ENCODE data around the gene DDB1.

DDB1 gene

DNA sequence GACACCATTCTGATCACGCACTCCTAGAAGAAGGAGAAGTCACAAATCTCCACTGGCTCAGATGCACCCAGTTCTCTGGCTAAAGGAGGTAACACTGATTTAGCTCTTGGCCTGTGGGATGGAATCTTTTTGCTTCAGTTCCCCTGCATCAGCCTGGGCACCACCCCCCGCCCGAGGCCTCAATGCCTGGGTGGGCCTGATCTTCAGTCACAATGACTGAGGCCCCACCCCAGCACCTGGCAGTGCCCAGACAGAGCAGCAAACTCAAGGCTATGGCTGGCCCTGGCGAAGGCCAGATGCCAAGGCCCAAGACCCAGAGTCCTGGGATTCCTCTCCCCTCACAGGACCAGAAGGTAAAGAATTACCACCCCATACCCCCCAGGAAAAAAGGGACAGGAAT, 23.8 kb upstream of the DDB1 start:
- DNase-seq (ENCODE audit: low read depth, low spot score), result no peak

DNA sequence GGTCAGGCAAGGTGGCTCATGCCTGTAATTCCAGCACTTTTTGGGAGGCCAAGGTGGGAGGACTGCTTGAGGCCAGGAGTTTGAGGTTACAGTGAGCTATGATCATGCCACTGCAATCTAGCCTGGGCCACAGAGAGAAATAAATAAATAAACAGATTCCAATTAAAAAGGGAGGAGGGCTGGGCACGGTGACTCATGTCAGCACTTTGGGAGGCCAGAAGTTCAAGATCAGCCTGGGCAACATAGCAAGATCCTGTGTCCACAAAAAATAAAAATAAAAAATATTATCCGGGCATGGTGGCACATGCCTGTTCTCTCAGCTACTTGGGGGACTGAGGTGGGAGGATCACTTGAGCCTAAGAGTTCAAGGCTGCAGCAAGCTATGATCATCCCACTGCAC, 21.3 kb upstream of the DDB1 start:
- no peak for DNase-seq (ENCODE audit: low read depth, low spot score)

- no peak for DNase-seq (ENCODE audit: low read depth, low spot score)
These were observed 20.5 kb upstream of the DDB1 start for GRCh38 chr11:61353131-61354067.

GRCh38 chr11:61352038-61352437, 19.1 kb upstream of the DDB1 start:
- no peak for DNase-seq (ENCODE audit: low read depth, low spot score)

DNA sequence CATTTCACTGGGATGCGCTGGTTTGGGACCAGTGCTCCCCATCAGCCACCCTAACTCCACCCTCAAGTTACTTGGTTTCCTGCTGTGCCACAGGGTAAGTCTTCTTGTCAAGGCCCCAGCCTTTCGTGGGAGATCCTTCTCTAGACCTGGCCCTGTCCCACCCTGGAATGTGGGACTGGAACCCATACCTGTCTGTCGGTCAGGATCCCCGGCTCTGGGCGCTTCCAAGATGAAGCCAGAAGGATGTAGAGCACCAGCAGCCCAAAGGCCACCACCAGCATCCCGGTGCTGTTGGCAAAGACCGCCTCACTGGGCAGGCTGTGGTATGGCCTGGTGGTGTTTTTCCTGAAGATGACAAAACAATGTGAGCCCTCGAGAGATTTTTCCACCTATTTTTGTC, 17.9 kb upstream of the DDB1 start:
- DNase-seq (ENCODE audit: low read depth, low spot score), result no peak

DNA sequence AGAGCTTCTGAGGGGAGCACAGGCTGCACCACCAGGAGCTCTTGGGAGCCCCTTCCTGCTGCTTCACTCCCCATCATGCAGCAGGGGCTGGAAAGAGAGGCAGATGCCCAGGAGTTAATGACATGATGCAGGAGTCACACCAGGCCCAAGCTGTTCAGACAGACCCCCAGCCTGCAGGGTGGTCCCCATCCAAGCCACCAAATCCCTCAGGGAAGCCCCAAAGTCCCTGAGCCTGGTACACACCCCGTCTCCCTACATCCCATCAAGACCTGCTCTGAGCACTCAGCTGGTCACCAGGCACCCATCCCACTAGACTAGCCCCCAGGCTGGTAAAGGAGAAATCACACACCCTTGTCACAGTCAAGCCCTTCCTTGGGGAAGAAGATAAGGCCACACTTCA, 17.4 kb upstream of the DDB1 start:
- DNase-seq (ENCODE audit: low read depth, low spot score), result no peak

DNA sequence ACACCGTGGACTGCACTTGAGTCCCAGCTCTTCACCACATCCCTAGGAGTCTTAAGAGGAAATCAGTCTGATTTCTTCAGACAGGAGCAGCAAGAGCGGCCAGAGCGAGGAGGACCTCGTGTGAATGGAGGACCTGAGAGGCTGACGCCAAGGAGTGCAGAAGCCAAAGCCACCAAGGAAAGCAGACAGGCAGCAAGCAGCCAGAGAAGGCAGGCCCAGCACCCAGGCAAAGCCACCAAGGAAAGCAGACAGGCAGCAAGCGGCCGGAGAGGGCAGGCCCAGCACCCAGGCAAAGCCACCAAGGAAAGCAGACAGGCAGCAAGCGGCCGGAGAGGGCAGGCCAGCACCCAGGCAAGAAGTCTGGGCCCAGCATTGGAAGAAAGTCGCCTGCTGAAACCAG, 17.0 kb upstream of the DDB1 start:
- no peak for DNase-seq (ENCODE audit: low read depth, low spot score)

GRCh38 chr11:61349189-61349751, 16.4 kb upstream of the DDB1 start:
- DNase-seq (ENCODE audit: low read depth, low spot score), result no peak

DNA sequence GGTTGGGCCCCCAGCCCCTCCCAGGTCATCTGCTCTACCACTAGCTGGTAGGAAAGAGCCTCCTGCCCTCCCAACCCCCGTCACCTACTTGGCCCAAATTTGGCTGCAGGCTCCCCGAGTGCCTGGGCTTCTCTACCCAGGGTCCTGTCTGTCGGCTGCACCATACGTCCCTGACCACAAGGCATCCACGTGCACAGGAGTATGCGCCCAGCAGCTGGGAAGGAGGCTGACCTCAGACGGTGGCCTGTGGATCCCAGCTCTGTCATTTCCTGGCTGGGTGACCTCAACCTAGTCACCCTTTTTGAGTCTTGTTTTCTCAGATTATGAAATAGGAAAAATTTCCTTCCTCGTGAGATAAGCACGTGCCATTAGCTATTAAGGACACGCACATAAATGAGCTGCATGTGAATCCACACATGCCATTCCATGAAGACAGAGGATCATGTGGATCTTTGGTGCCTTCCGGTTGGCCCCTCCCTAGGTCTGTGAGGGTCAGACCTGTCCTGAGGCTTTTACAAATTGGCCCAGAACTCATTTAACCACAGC, 15.1 kb upstream of the DDB1 start:
- no peak for DNase-seq (ENCODE audit: low read depth, low spot score)

GRCh38 chr11:61345954-61346843, 13.3 kb upstream of the DDB1 start:
- no peak for DNase-seq (ENCODE audit: low read depth, low spot score)

GRCh38 chr11:61345170-61345610, 12.3 kb upstream of the DDB1 start:
- no peak for DNase-seq (ENCODE audit: low read depth, low spot score)

GRCh38 chr11:61343792-61344745, 11.2 kb upstream of the DDB1 start:
- DNase-seq (ENCODE audit: low read depth, low spot score), result no peak

DNA sequence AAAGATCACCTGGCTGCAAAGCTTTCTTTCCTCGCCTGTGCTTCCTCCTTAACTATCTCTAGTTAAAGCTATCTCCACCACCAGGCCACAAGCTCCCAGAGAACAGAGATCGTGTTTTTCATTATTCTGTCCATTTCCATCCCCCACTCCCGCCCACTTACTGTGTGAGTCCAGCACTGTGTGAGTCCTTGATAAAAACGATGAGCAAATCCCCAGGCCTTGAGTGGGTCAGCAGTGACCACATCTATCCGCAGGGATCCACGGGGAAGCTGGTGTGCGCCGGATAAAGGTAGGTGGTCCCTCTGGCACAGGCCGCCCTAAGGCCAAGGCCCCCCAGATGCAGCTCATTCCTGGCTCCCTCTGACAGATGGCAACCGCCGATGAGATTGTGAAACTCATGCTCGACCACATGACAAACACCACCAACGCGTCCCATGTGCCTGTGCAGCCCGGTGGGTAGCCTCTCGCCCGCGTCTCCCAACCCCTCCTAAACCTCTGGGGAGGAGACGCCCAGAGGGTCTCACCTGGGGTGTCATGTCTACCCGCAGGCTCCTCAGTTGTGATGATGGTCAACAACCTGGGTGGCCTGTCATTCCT, 9.4 kb upstream of the DDB1 start:
- DNase-seq (ENCODE audit: low read depth, low spot score), result no peak

- DNase-seq (ENCODE audit: low read depth, low spot score), result no peak
These were observed 8.8 kb upstream of the DDB1 start for GRCh38 chr11:61341706-61342105.

DNA sequence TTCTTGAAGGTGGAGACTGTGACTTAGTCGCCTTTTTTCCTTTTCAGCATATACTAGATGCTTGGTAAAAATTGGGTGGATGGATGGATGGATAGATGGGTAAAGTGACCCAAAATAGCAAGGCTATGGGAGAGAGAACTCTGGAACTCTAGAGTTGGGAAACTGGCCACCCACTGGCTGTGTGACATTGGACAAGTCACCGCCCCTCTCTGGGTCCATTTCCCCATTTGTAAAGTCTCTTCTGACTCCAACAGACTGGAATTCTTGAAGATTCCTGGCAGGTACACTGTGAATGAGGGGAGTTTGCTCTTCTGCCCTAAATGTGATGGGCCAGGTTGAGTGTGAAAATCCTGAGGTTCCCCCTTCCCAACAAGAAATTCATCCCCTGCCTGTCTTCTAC, 8.1 kb upstream of the DDB1 start:
- no peak for DNase-seq (ENCODE audit: low read depth, low spot score)

- DNase-seq (ENCODE audit: low read depth, low spot score), result no peak
These were observed 6.6 kb upstream of the DDB1 start for GRCh38 chr11:61339490-61339878.

GRCh38 chr11:61338783-61339489, 6.0 kb upstream of the DDB1 start:
- no peak for DNase-seq (ENCODE audit: low read depth, low spot score)

DNA sequence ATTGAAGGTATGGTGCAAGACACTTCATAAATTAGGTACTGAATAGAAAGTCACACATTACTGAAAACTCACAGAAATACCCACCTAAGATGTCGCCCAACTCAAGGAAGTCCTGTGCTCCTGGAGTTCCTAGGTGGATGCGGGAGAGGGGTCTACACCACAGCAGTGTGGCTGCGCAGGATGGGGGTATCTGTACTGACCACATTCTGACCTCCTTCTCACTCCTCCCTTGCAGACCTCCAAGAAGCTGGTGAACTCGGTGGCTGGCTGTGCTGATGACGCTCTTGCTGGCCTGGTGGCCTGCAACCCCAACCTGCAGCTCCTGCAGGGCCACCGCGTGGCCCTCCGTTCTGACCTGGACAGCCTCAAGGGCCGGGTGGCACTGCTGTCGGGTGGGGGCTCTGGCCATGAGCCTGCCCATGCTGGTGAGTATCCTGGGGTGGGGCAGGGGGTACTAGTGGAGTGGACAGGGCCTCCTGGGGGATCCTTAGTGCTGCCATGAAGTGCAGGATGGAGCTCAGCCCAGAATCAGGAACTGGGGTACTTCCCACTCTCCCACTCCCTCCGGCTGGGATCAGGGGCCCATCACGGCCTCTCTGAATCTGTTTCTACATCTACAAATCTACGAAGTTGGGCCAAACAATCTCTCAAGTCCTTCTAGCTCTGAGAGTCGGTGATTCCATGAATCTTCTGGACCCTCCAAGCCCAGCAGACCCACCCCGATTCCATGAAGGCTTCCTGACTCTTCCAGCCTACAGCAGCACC, 5.0 kb upstream of the DDB1 start:
- no peak for DNase-seq (ENCODE audit: low read depth, low spot score)
